Endodermal cell (in vitro differentiated cells): ENCODE data around the gene C1QTNF6. TPM values are rescaled to one million over a fixed set of nuclear protein-coding genes. Genes with fewer than 3 reads are reported as not detected.
A peak's percentile ranks its signal among the peaks of the same experiment; 100 is the strongest.

Experiments
- DNase-seq: peaks from one replicate; pipeline ENCODE4 v3.0.0-alpha.2; 2017
- H3K27ac ChIP-seq: 2 replicates; pipeline ENCODE4 v1.5.1; 2013; ENCODE audit warnings: mild to moderate bottlenecking, low read depth, low read length, moderate library complexity
- H3K27me3 ChIP-seq: 2 replicates; pipeline ENCODE4 v1.6.1; 2013; ENCODE audit warnings: mild to moderate bottlenecking, low read length, moderate library complexity; ENCODE audit not compliant: insufficient read depth, control insufficient read depth, poor library complexity, severe bottlenecking
- H3K36me3 ChIP-seq: 2 replicates; pipeline ENCODE4 v1.7.0; 2013; ENCODE audit warnings: mild to moderate bottlenecking, low read length, moderate library complexity; ENCODE audit not compliant: control insufficient read depth, insufficient read depth
- H3K4me1 ChIP-seq: one replicate; pipeline ENCODE4 v1.7.0; 2013; ENCODE audit warnings: low read length; ENCODE audit not compliant: control insufficient read depth, insufficient read depth
- H3K4me3 ChIP-seq: 2 replicates; pipeline ENCODE4 v1.5.1; 2013; ENCODE audit warnings: mild to moderate bottlenecking, low read length, moderate library complexity
- H3K9ac ChIP-seq: 2 replicates; pipeline ENCODE4 v1.6.1; 2013; ENCODE audit warnings: mild to moderate bottlenecking, low read length, moderate library complexity; ENCODE audit not compliant: poor library complexity, severe bottlenecking; ENCODE audit errors: extremely low read depth
- H3K9me3 ChIP-seq: 2 replicates; pipeline ENCODE4 v1.6.1; 2013; ENCODE audit warnings: mild to moderate bottlenecking, low read length, moderate library complexity; ENCODE audit not compliant: control insufficient read depth
- H3K27ac Mint-ChIP-seq: 2 replicates; pipeline ENCODE4 v1.8.0; 2020; ENCODE audit warnings: mixed read lengths
- H3K27me3 Mint-ChIP-seq: 2 replicates; pipeline ENCODE4 v1.8.0; 2021; ENCODE audit warnings: mild to moderate bottlenecking, mixed read lengths; ENCODE audit not compliant: insufficient read depth
- H3K36me3 Mint-ChIP-seq: 2 replicates; pipeline ENCODE4 v1.8.0; 2020; ENCODE audit warnings: low read depth, mixed read lengths
- H3K4me1 Mint-ChIP-seq: 2 replicates; pipeline ENCODE4 v1.8.0; 2020; ENCODE audit warnings: mixed read lengths
- H3K4me3 Mint-ChIP-seq: 2 replicates; pipeline ENCODE4 v1.8.0; 2020; ENCODE audit warnings: mild to moderate bottlenecking, moderate library complexity, mixed read lengths
- H3K9me3 Mint-ChIP-seq: 2 replicates; pipeline ENCODE4 v1.8.0; 2020; ENCODE audit warnings: mild to moderate bottlenecking, mixed read lengths
- WGBS, 2 experiments: methylation state at CpG; one replicate each; pipeline versions ENCODE4 v1.1.5 to v1.1.7; 2013; ENCODE audit warnings: missing lambda C conversion rate in 2 of 2, mixed read lengths in 1 of 2; ENCODE audit not compliant: insufficient coverage in 1 of 2, insufficient read length in 1 of 2; 5-methylcytosine and 5-hydroxymethylcytosine counted together
- total RNA-seq, 2 donors: library from RNA; stranded (reverse); fragmentation: NEBNext Ultra II Directional in 1 of 2; extraction: Animal tissue kit (Norgen Biotek cat#: 25700) in 1 of 2; gene quantifications; 2 replicates in 1 of 2; 3 replicates in 1 of 2; pipeline ENCODE4 v1.2.1, GENCODE V29; 2021
- TF ChIP-seq, protein P1 (sequence below): fragments of 200-600 bp; sonication (generic); conservative IDR thresholded peaks from 2 replicates; pipeline ENCODE4 v1.5.0; 2021; ENCODE audit warnings: antibody characterized with exemption, mild to moderate bottlenecking

Gene C1QTNF6
- total RNA-seq, 2 donors from 2014 or later, result 15.5 to 16.9 TPM

DNA sequence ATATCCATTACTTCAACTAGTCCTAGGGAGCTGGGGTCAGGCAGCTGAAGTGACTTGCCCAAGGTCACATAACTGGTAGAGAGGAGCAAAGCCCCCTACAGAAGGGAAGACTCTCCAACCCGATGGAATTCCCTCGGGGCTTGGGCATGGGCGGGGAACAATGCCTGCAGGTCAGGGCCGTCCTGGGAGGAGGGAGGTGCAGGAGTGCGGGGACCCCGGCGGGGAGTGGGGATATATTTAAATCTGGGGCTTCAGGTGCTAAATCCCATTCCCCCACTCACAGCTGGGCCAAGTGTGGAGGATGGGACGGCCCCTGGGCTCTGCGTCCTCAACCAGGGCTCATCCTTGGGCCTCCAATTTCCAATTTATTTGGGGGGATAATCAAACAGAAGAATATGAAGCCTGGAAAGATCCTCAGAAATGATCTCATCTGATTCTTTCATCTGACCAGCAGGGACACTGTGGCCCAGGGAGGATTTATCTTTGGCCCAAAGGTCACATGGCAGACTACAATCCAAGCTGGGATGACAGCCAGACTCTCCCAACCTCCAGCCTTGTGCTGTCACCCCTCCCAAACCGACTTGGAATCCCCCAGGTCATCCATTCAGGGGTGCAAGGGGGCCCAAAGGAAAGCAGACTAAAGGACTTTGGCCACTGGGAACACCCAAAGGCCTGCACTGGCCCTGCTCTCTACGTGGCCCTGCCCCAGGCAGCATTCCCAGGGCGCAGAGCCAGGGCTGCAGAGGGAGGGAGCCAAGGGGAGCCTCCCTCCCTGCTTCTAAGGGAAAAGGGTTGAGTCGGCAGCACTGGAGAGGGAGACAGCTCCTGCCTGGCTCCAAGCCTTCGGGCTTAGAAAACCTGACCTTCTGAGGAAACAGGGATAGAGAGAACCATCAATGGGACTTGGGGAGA is 8.7 kb upstream of the C1QTNF6 start:
- Mint-ChIP-seq H3K27me3 (no peaks in the 10 kb centered on the region), H3K36me3 (peaks cover 18% of the 10 kb centered on the region), H3K4me1 (peaks cover 25% of the 10 kb centered on the region), H3K27ac (peak overlapping the region; percentile 7), H3K9me3 (peaks cover 32% of the 10 kb centered on the region), H3K4me3 (peak overlapping the region; percentile 70)
- Histone ChIP-seq H3K27ac (no peak overlapping the region), H3K9ac (no peak overlapping the region), H3K9me3 (peaks cover 24% of the 10 kb centered on the region), H3K27me3 (no peaks in the 10 kb centered on the region), H3K4me3 (no peak overlapping the region), H3K4me1 (peaks cover 16% of the 10 kb centered on the region), H3K36me3 (no peaks in the 10 kb centered on the region)
- TF ChIP-seq, protein P1, sequence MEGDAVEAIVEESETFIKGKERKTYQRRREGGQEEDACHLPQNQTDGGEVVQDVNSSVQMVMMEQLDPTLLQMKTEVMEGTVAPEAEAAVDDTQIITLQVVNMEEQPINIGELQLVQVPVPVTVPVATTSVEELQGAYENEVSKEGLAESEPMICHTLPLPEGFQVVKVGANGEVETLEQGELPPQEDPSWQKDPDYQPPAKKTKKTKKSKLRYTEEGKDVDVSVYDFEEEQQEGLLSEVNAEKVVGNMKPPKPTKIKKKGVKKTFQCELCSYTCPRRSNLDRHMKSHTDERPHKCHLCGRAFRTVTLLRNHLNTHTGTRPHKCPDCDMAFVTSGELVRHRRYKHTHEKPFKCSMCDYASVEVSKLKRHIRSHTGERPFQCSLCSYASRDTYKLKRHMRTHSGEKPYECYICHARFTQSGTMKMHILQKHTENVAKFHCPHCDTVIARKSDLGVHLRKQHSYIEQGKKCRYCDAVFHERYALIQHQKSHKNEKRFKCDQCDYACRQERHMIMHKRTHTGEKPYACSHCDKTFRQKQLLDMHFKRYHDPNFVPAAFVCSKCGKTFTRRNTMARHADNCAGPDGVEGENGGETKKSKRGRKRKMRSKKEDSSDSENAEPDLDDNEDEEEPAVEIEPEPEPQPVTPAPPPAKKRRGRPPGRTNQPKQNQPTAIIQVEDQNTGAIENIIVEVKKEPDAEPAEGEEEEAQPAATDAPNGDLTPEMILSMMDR, result peak; percentile 37
- WGBS, 2 experiments, result 80 to 81% methylated on average over 7 to 14 of the region's 14 CpGs
- no peak for DNase-seq

DNA sequence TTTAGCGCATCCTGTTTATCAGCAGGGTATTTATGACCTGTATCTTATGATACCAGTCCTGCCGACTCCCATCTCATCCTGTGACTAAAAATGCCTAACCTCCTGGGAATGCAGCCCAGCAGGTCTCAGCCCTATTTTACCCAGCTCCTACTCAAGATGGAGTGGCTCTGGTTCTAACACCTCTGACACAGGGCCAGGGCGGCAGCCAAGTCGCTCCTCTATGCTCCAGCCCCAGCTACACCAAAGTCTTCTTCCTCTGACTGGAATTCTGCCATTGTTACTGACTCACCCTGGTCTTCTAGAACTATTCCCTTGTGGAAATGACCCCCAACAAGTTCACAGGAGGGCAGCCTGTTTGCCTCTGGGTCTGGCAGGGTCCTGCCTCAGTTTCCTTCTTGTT is 7.9 kb upstream of the C1QTNF6 start:
- TF ChIP-seq, protein P1, result no peak
- peaks cover 21% of the 10 kb centered on the region for H3K4me1 Mint-ChIP-seq
- Histone ChIP-seq H3K9ac (no peak overlapping the region), H3K9me3 (peaks cover 31% of the 10 kb centered on the region), H3K27ac (no peak overlapping the region), H3K4me3 (no peak overlapping the region), H3K36me3 (no peaks in the 10 kb centered on the region), H3K4me1 (peaks cover 14% of the 10 kb centered on the region), H3K27me3 (no peaks in the 10 kb centered on the region)
- H3K27ac Mint-ChIP-seq, result no peak overlapping the region
- no peaks in the 10 kb centered on the region for H3K27me3 Mint-ChIP-seq
- peaks cover 18% of the 10 kb centered on the region for H3K36me3 Mint-ChIP-seq
- no peak for DNase-seq
- H3K9me3 Mint-ChIP-seq, result peaks cover 34% of the 10 kb centered on the region
- WGBS, 2 experiments, result 96 to 100% methylated on average over 4 of the region's 4 CpGs
- no peak overlapping the region for H3K4me3 Mint-ChIP-seq

DNA sequence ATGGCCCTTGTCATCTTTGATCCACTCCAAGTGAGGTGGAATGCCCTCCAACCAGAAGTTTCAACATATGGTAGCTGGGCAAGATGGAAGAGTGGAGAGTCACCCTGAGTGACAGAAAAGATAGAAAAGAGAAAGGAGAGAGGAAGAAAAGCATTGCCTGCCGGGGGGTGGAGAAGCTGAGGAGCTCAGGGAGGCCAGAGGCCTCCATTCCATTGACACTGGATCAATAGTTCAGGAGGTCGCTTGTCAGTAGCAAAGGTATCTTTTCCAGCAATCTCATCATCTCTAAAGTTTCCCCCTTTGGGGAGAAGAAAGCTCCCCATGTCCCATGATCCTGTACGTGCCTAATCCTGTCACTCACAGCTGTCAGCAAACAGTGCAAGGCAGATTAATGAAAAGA is 6.7 kb upstream of the C1QTNF6 start:
- Histone ChIP-seq H3K27me3 (no peaks in the 10 kb centered on the region), H3K36me3 (no peaks in the 10 kb centered on the region), H3K4me1 (peaks cover 15% of the 10 kb centered on the region), H3K27ac (no peak overlapping the region), H3K9ac (no peak overlapping the region), H3K9me3 (peaks cover 38% of the 10 kb centered on the region), H3K4me3 (no peak overlapping the region)
- 83 to 90% methylated on average over 1 to 3 of the region's 3 CpGs for WGBS, 2 experiments
- H3K36me3 Mint-ChIP-seq, result peaks cover 23% of the 10 kb centered on the region
- TF ChIP-seq, protein P1, result no peak
- DNase-seq, result no peak
- H3K27ac Mint-ChIP-seq, result no peak overlapping the region
- H3K4me3 Mint-ChIP-seq, result no peak overlapping the region
- H3K9me3 Mint-ChIP-seq, result peaks cover 40% of the 10 kb centered on the region
- H3K4me1 Mint-ChIP-seq, result peaks cover 25% of the 10 kb centered on the region
- H3K27me3 Mint-ChIP-seq, result no peaks in the 10 kb centered on the region
